Activated CD4-positive, alpha-beta T cell treated with anti-CD3 and anti-CD28 coated beads, Interleukin-2, amount 10 ng/mL, durations not matched to agents 24 days and 14 days (primary cell): ENCODE measurements around the gene BCLAF3. TPM values are rescaled to one million over a fixed set of nuclear protein-coding genes. Genes with fewer than 3 reads are reported as not detected.

ENCODE experiments used
- DNase-seq: peaks from one replicate; pipeline ENCODE4 v3.0.0; 2022
- H3K27ac Mint-ChIP-seq: one replicate; pipeline ENCODE4 v1.8.0; 2022; ENCODE audit warnings: mild to moderate bottlenecking, mixed read lengths
- H3K27me3 Mint-ChIP-seq: one replicate; pipeline ENCODE4 v1.8.0; 2022; ENCODE audit warnings: mixed read lengths
- H3K36me3 Mint-ChIP-seq: one replicate; pipeline ENCODE4 v1.8.0; 2022; ENCODE audit warnings: low read depth, mild to moderate bottlenecking, mixed read lengths
- H3K4me1 Mint-ChIP-seq: one replicate; pipeline ENCODE4 v1.8.0; 2021; ENCODE audit warnings: mixed read lengths
- H3K4me3 Mint-ChIP-seq: one replicate; pipeline ENCODE4 v1.8.0; 2022; ENCODE audit warnings: mild to moderate bottlenecking, moderate library complexity, mixed read lengths
- H3K9me3 Mint-ChIP-seq: one replicate; pipeline ENCODE4 v1.8.0; 2021; ENCODE audit warnings: mixed read lengths
- intact Hi-C: fragments of 100-400 bp; cut with micrococcal nuclease; formaldehyde crosslinking; loops from one replicate; pipeline ENCODE4 v1.15.1; 2023
- total RNA-seq: library from RNA; stranded (reverse); gene quantifications from 2 replicates; pipeline ENCODE4 v1.2.3, GENCODE V29; 2022

BCLAF3 gene
- total RNA-seq, 1 donor from 2014 or later, result 5.6 TPM

GRCh38 chrX:19956306-19956705 lies 34.6 kb downstream of the BCLAF3 start:
- H3K9me3 Mint-ChIP-seq, result no peaks in the 10 kb centered on the region
- H3K4me3 Mint-ChIP-seq, result no peak overlapping the region
- no peak overlapping the region for H3K27ac Mint-ChIP-seq
- intact Hi-C loops, result no loop called here
- H3K4me1 Mint-ChIP-seq, result peaks cover 4% of the 10 kb centered on the region
- H3K27me3 Mint-ChIP-seq, result no peaks in the 10 kb centered on the region
- DNase-seq, result no peak
- H3K36me3 Mint-ChIP-seq, result peaks cover 16% of the 10 kb centered on the region

GRCh38 chrX:19955306-19955705 lies 35.6 kb downstream of the BCLAF3 start:
- Mint-ChIP-seq H3K4me3 (no peak overlapping the region), H3K36me3 (peaks cover 12% of the 10 kb centered on the region), H3K27me3 (no peaks in the 10 kb centered on the region), H3K4me1 (no peaks in the 10 kb centered on the region), H3K27ac (no peak overlapping the region), H3K9me3 (no peaks in the 10 kb centered on the region)
- no peak for DNase-seq
- intact Hi-C loops, result no loop called here

- Mint-ChIP-seq H3K27ac (no peak overlapping the region), H3K36me3 (peaks cover 12% of the 10 kb centered on the region), H3K9me3 (no peaks in the 10 kb centered on the region), H3K27me3 (no peaks in the 10 kb centered on the region), H3K4me1 (no peaks in the 10 kb centered on the region), H3K4me3 (no peak overlapping the region)
- no peak for DNase-seq
- intact Hi-C loops, result no loop called here
Measured at GRCh38 chrX:19954335-19955096, 36.3 kb downstream of the BCLAF3 start.

- no peak overlapping the region for H3K4me3 Mint-ChIP-seq
- DNase-seq, result no peak
- H3K9me3 Mint-ChIP-seq, result no peaks in the 10 kb centered on the region
- intact Hi-C loops, result no loop called here
- H3K27ac Mint-ChIP-seq, result no peak overlapping the region
- H3K36me3 Mint-ChIP-seq, result peaks cover 20% of the 10 kb centered on the region
- no peaks in the 10 kb centered on the region for H3K4me1 Mint-ChIP-seq
- H3K27me3 Mint-ChIP-seq, result no peaks in the 10 kb centered on the region
Measured at GRCh38 chrX:19953145-19953544, 37.7 kb downstream of the BCLAF3 start.

DNA sequence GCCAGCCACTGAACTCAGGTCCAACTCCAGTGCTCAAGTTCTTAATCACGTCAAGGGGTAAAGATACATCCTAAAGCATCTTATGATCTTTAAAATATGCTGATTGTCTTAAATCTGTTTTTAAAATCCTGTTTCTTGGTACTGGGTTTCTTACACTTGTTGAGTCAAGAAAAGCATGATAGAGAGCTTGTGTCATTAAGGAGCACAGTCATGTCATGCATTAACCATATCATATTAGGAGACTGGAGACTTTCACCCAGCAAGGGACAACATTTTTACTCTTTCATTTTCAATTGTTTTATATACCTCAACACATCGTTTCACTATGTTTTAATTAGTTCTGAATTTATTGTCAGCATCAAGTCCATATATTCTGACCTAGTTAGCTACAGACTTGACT lies 41.5 kb downstream of the BCLAF3 start:
- intact Hi-C loops, result no loop called here
- Mint-ChIP-seq H3K4me3 (no peak overlapping the region), H3K9me3 (no peaks in the 10 kb centered on the region), H3K4me1 (no peaks in the 10 kb centered on the region), H3K27ac (peak overlapping the region; percentile 48), H3K27me3 (no peaks in the 10 kb centered on the region), H3K36me3 (peaks cover 29% of the 10 kb centered on the region)
- DNase-seq, result no peak

- H3K27ac Mint-ChIP-seq, result no peak overlapping the region
- H3K4me3 Mint-ChIP-seq, result no peak overlapping the region
- intact Hi-C loops, result no loop called here
Measured at GRCh38 chrX:19947612-19948011, 43.2 kb downstream of the BCLAF3 start.

More at GRCh38 chrX:19947612-19948011, 43.2 kb downstream of the BCLAF3 start:
- Mint-ChIP-seq H3K27me3 (no peaks in the 10 kb centered on the region), H3K36me3 (peaks cover 21% of the 10 kb centered on the region), H3K4me1 (no peaks in the 10 kb centered on the region), H3K9me3 (no peaks in the 10 kb centered on the region)
- no peak for DNase-seq

Other genes with a start within 250 kb of the BCLAF3 start
- 58.4 and 60.6 TPM in 2 replicates for gene SH3KBP1, start 103.5 kb downstream of the BCLAF3 start, total RNA-seq
- 0.23 and 0.50 TPM in 2 replicates for gene MAP7D2, start 125.8 kb upstream of the BCLAF3 start, total RNA-seq
- gene EIF1AX, start 150.8 kb upstream of the BCLAF3 start, total RNA-seq, result 112 and 118 TPM in 2 replicates